PC-9 (cell line): ENCODE measurements around the gene GLA.

Experiments
- EZH2 ChIP-seq: fragments of 200-600 bp; sonication (generic); IDR thresholded peaks from 2 replicates; pipeline ENCODE4 v1.8.0; 2017; ENCODE audit warnings: antibody characterized with exemption, low read depth
- TF ChIP-seq, protein P1 (sequence below): fragments of 200-600 bp; sonication (generic); conservative IDR thresholded peaks from 2 replicates; pipeline ENCODE4 v1.6.1; 2017; ENCODE audit warnings: mixed run types, antibody characterized with exemption, mild to moderate bottlenecking, moderate library complexity

- TF ChIP-seq, protein P1, sequence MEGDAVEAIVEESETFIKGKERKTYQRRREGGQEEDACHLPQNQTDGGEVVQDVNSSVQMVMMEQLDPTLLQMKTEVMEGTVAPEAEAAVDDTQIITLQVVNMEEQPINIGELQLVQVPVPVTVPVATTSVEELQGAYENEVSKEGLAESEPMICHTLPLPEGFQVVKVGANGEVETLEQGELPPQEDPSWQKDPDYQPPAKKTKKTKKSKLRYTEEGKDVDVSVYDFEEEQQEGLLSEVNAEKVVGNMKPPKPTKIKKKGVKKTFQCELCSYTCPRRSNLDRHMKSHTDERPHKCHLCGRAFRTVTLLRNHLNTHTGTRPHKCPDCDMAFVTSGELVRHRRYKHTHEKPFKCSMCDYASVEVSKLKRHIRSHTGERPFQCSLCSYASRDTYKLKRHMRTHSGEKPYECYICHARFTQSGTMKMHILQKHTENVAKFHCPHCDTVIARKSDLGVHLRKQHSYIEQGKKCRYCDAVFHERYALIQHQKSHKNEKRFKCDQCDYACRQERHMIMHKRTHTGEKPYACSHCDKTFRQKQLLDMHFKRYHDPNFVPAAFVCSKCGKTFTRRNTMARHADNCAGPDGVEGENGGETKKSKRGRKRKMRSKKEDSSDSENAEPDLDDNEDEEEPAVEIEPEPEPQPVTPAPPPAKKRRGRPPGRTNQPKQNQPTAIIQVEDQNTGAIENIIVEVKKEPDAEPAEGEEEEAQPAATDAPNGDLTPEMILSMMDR = no peak
- no peak for TF ChIP-seq EZH2
Measured at GRCh38 chrX:101385026-101385684, 22.6 kb downstream of the GLA start.
